Activated naive CD4-positive, alpha-beta T cell (primary cell): ENCODE measurements around the gene SP1.
"Not testable (repeated sequence)": the region's sequence is repeated elsewhere in the genome, so short reads cannot be mapped to it uniquely, and the experiment has no call there.

ENCODE experiments used
- DNase-seq, 4 experiments: peaks; one replicate each; lab custom pipeline; 2025; lab: John Stamatoyannopoulos, UW

The SP1 gene

DNA sequence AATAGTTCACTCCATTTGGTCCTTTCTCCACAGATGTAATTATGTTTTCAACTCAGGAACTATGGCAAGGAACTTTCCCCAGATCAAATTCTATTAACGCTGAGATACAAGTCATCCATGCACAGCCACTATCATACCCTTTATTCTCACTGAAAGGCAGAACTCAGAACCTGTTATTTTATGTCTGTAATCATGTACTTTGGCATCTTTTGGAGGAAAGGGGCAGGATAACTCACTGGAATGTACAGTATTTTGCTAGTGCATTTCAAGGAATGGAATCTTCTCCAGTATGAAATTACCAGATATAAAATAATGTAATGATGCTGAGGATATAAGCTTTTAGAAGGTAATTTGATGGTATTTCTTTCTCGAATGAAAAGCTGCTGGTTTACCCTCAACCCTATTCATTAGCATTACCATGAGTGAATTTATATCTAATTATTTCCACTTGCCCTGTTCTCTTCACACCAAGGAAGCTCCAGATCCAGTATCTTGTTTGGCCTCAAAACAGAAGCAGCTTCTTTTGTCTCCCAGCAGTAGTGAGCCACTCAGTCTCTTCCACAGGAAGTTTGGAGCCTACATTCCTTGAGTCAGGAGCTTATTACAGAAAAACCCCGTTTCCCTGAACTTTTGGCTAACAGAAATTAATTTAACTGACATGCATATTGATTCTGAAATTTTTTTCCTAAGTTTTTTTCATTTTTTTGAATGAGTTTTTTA lies 33.7 kb downstream of the SP1 start:
- DNase-seq, result no peak

DNA sequence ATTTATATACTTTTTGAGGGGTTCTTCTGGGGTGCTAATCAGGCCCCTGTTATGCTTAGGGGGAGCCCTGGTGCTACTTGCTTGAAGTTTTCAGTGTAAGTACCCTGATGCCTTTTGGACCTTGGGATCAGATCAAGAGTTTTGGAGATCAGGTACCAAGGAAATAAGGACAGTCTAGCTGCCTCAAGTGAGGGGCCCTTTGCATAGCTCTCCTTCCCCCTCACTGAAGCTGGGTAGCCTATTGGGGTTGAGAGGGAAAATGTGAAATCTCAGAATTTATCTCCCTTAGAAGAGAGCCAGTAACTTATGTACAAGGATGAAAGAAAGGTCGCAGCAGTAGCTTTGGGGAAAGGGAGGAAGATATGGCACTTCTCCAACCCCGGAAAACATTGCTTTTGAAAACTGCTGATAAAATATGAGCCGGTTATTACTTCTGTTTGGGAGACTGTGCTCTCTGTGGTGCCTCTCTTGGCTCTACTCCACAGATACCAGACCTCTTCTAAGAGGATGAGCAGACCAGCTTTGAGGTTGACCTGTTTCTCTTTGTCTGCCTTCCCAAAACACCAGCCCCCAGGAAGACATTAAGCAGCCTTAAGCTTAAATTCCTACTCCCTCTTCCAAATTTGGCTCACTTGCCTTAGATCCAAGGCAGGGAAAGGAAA lies 34.9 kb downstream of the SP1 start:
- DNase-seq, result no peak

DNA sequence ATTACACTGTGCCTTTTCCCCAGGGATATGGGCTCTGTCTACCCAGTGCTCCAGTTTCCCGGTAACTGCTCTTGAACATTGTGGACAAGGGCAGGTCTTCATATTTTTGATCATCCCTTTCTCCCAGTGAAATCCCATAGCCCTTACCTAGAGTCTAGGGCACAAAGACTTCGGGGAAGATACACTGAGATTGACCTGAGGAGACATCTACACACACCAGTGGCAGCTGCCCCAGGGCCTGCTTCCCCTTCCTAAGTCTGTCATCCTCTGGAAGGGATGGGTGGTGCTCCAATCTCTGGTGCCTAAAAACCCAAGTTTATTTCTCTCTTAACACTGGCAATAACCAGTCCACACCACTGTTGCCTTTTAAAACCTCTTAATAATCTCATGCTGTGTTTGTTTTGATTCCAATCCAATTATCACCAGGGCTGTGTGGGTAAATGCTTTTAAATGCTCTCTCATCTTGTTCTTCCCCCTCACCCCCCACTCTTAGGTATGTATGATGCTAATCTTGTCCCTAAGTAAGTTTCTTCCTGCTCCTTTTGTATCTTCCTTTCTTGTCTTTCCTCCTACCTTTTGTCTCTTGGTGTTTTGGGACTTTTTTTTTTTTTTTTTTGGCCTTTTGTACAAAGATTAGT lies 35.9 kb downstream of the SP1 start:
- DNase-seq, result not testable (repeated sequence)

DNA sequence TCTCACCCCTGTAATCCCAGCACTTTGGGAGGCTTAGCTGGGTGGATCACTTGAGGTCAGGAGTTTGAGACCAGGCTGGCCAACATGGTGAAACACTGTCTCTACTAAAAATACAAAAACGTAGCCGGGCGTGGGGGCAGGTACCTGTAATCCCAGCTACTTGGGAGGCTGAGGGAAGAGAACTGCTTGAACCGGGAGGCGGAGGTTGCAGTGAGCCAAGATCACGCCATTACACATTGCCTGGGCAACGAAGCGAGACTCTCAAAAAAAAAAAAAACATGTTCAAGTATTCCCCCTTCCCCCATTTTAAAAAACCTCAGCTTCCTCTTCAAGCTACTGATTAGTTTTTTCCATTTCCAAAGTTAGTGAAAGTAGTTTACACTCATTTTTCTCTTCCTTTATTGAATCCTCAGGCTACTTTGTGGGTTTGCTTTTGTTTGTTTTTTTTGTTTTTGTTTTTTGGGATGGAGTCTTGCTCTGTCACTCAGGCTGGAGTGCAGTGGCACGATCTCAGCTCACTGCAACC lies 37.4 kb downstream of the SP1 start:
- not testable (repeated sequence) for DNase-seq

DNA sequence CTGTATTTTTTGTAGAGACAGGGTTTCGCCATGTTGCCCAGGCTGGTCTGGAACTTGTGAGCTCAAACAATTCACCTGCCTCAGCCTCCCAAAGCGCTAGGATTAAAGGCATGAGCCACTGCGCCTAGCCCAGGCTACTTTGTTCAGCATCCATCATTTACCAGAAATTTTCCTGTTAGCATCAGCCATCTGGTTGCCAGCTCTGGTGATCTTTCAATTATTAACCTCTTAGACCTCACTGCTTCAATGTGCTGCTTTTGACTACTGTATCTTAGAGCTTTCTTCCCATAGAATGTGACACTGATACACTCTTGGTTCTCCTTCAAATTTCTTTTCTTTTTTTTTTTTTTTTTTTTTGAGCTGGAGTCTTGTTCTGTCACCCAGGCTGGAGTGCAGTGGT lies 38.2 kb downstream of the SP1 start:
- DNase-seq, result no peak

DNA sequence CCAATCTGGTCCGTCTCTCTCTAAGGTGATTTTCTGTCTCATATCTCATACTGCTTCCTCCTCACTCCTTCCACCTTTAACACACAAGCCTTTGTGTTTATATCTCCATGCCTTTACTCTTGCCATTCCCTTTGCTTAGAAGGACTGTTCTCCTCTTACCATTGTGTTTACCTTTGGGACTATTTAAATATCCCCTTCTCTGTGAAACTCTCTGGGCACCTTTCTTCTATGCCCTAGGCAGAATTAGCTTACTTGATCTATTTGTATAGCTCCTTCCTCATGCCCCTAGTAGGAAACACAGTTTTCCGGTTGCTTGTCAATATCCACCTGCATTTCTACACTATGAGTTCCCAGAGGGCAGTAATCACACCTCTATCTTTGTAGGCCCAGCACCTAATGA lies 39.8 kb downstream of the SP1 start:
- no peak for DNase-seq

DNA sequence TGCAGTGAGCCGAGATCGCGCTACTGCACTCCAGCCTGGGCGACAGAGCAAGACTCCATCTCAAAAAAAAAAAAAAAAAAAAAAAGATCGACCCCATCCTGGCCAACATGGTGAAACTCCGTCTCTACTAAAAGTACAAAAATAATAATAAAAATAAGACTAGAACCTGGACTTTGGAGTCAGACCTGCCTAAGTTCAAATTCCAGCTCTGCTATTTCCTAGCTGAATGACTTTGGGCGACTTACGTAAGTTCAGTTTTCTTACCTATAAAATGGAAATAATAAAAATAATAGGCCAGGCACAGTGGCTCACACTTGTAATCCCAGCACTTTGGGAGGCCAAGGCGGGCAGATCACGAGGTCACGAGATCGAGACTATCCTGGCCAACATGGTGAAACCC lies 42.3 kb downstream of the SP1 start:
- DNase-seq, result not testable (repeated sequence)

DNA sequence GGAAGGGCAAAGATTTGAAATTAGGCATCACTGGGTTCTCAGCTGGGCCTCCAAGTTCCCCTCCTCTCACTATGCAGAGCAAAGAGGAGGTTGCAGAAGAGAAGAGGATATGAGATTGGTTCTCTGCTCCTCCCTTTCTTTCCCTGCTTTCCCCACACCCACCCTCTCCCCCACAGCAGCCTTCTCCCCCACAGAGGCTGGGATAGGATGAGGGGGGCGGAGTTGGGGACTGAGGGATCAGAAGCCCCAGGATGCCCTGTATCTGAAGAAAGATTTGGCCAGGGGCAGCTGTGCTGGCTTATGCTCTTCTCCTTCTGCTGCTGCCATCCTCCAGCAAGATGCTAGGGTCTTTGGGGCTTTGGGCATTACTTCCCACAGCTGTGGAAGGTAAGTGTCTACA lies 43.6 kb downstream of the SP1 start, which contains the start of gene AMHR2:
AMHR2 (plus strand) TSS at position 259 of the 400 bp plus-strand sequence; CDS start at position 339, 80 bp downstream.
- DNase-seq, result no peak

DNA sequence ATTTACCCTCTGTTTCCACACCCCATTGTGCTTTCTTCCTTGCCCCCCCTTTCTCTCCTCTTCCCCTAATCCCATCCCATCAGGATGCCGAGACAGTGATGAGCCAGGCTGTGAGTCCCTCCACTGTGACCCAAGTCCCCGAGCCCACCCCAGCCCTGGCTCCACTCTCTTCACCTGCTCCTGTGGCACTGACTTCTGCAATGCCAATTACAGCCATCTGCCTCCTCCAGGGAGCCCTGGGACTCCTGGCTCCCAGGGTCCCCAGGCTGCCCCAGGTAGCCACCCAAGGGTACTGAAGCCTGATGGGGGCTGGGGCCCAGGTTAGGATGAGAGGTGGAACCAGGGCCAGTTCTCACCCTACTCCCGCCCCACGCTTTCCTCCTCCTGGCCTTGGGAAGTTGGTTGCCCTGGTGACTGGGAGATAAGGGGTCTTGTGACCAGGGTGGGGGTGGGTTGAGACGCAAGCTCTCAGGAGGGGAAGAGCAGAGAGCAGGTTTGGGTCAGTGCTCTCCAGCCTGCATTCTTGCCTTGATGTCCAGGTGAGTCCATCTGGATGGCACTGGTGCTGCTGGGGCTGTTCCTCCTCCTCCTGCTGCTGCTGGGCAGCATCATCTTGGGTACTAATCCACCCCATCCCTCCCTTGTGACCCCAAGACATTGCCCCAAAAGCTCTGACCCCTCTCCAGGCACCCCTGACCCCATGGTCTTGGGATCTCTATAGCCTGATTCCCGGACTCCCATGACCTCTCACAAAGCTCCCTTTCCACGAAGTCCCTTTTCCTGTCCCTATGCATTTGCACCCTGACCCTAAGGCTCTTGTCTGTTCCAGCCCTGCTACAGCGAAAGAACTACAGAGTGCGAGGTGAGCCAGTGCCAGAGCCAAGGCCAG lies 44.9 kb downstream of the SP1 start:
- no peak for DNase-seq

DNA sequence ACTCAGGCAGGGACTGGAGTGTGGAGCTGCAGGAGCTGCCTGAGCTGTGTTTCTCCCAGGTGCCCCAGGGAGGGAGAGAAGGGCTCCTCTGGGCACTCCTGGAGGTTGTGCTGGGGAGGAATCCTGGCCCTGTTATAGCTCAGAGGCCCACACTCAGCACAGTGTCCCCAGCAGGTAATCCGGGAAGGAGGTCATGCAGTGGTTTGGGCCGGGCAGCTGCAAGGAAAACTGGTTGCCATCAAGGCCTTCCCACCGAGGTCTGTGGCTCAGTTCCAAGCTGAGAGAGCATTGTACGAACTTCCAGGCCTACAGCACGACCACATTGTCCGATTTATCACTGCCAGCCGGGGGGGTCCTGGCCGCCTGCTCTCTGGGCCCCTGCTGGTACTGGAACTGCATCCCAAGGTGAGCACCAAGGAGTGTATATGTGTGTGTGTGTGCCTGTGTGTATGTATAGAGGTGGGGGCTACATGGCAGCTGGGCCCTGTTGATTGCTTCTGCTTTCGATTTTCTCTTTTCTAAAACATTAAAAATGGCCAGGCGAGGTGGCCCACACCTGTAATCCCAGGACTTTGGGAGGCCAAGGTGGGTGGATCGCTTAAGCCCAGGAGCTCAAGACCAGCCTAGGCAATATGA lies 45.7 kb downstream of the SP1 start:
- DNase-seq, result no peak

DNA sequence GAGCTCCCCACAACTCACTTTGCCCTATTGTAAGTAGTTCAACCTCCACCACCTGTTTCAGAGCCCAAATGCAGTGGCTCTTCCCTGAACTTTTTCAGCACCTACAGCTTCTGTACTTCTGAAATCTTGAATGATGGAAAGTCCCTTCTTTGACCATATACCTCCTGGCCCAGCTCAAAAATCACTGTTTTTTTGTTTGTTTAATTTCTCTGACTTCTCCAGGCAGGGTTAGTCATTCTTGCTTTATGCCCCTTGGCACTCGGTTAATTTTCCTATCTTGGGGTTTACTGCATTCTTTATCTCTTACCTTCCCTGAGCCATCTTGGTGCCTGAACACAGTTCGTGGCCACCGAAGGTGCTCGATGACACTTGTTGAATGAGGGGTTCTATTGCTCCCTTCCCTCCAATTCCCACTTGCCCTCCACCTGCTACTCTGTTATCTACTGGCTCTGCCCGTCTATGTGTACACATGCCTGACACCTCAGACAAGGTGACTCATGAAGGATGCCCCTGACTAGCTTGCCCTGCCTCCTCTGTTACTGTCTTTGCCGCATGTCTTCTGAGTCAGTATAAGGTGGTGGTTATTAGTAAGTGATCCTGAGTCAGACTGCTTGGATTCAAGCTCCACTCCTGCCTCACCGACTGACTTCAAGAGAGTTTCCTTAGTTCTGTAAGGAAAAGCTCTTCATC lies 48.1 kb downstream of the SP1 start:
- DNase-seq, result no peak

DNA sequence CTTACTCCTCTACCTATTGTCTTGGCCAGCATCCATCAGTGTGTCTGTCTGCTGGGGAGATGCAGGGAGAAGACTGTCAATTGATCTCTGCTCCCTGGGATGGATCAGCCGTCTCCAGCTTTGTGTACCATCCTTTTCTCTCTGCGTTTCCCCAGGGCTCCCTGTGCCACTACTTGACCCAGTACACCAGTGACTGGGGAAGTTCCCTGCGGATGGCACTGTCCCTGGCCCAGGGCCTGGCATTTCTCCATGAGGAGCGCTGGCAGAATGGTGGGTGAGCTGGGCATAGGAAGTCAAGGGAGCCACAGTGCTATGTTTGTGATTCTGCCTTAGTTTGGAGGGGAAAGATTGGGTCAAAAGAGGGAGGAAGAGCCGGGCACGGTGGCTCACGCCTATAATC lies 48.8 kb downstream of the SP1 start:
- no peak for DNase-seq

DNA sequence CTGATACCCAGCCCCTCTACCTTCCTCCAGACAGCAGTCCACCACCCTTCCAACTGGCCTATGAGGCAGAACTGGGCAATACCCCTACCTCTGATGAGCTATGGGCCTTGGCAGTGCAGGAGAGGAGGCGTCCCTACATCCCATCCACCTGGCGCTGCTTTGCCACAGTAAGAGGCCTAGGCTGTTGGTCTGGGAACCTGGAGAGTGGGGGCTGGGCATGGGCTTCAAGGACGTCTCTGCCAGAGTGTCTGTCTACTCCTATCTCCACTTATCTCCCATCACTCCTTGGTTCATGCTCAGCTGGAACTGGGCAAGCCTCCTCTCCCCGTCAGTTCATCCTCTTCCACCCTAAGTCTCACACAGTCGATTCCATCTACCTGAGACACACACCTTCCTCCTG lies 50.1 kb downstream of the SP1 start:
- DNase-seq, result no peak

DNA sequence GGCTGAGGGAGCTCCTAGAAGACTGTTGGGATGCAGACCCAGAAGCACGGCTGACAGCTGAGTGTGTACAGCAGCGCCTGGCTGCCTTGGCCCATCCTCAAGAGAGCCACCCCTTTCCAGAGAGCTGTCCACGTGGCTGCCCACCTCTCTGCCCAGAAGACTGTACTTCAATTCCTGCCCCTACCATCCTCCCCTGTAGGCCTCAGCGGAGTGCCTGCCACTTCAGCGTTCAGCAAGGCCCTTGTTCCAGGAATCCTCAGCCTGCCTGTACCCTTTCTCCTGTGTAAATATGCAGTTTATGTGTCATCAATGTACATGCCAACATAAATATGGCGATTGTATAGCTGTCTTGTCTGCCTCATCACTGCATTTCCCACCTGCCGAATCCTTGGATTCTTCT lies 51.2 kb downstream of the SP1 start:
- DNase-seq, result no peak

DNA sequence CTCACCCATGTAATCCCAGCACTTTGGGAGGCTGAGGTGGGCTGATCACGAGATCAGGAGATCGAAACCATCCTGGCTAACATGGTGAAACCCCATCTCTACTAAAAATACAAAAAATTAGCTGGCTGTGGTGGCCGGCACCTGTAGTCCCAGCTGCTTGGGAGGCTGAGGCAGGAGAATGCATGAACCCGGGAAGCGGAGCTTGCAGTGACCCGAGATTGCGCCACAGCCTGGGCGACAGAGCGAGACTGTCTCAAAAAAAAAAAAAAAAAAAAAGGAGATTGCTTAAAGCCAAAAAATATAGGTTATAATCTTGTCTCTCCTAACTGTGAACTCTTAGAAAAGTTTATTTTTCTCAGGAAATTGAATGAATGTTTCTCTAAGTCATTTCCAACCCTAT lies 55.4 kb downstream of the SP1 start:
- not testable (repeated sequence) for DNase-seq

DNA sequence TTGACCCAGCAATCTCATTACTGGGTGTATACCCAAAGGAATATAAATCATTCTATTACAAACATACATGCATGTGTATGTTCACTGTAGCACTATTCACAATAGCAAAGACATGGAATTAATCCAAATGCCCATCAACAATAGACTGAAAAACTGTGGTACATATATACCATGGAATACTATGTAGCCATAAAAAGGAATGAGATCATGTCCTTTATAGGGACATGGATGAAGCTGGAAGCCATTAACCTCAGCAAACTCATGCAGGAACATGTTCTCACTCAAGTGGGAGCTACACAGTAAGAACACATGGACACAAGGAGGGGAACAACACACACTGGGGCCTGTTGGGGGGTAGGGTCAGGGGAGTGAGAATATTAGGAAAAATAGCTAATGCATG lies 59.6 kb downstream of the SP1 start:
- DNase-seq, result not testable (repeated sequence)

DNA sequence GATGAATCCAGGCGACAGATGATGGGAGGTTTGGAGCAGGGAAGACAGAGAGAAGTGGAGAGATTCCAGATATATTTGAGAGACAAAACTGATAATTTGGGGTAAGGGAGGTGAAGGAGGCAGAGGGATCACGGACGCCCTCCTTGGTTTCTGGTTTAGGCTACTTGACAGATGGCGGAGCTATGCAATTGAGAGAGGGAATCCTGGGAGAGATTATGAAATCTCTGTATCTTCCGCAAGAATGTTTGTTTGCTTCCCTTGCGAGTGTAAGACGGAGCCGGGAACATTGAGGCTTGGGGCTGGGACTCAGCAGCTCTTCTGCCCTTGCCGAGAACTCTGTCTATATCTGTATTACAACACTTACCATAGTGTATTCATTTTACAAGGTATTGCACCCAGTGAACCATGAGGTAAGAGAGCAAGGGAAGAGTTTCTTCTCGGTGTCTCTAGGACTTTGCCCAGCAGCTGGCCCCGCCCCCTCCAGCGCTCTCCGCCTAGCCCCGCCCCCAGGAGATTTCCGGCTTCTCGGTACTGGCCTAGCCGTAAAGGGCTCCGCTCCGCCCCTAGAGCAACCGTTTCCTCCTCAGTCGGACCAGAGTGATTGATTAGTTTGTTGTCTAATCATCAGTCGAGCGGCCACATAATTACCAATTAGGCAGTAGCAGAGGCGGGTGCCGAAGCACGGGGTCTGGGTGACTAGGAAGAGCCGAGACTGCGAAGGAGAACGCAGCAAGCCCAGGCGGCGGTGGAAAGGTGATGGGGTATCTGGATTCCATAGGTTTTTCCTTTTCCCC lies 61.3 kb downstream of the SP1 start, which contains the start of gene PRR13:
PRR13 (plus strand) TSS at position 695 of the 794 bp plus-strand sequence. CDS start 981 bp downstream, outside the sequence.
- peak; percentile 90 to 98 (median 96) for DNase-seq

DNA sequence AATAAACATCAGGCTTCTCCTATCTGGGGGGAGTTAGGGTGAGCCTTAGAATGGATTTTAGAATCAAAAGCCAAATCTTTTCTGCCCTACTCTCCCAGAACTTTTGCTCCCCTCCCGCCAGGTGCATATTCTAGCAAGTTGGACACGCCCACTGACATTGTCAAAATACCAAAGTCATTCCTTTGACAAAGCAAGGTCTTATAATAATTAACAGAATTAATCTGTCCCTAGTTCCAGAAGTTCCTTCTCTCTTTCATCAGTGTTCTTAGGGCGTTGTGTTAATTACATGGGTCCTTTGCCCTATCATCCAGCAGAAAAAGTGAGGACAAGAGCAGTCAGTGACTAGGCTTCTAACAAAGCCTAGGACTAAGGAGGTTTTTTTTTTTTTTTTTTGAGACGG lies 64.0 kb downstream of the SP1 start:
- no peak for DNase-seq

DNA sequence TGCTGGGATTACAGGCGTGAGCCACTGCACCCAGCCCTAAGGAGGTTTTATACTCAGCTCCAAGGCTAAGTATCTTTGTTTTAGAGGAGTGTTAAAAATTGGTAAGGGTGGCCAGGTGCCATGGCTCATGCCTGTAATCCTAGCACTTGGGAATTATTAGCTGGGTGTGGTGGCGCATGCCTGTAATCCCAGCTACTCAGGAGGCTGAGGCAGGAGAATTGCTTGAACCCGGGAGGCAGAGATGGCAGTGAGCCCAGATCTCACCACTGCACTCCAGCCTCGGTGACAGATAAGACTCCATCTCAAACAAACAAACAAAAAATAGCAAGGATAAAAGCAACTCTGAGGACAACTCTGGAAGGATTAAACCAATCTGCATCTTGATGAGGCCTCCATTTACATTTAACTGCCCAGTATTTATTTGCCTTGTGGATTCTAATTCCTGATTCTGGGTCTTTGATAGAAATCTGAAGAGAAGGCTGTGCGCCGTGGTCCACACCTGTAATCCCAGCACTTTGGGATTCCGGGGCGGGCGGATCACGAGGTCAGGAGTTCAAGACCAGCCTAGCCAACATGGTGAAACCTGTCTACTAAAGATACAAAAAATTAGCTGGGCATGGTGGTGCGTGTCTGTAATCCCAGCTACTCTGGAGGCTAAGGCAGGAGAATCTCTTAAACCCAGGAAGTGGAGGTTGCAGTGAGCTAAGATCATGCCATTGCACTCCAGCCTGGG lies 64.8 kb downstream of the SP1 start:
- DNase-seq, result not testable (repeated sequence)
